ENCODE results near the gene SLX4. TPM values are rescaled to one million over a fixed set of nuclear protein-coding genes. Genes with fewer than 3 reads are reported as not detected.

Gene SLX4
- total RNA-seq, 1 donor from 2014 or later: 5.1 TPM

- intact Hi-C loops (cut with DNase I): no loop called here
- Histone ChIP-seq H3K4me3 (no peak overlapping the region), H3K27ac (no peak overlapping the region), H3K36me3 (peaks cover 3% of the 10 kb centered on the region), H3K9me3 (no peaks in the 10 kb centered on the region), H3K27me3 (no peaks in the 10 kb centered on the region), H3K4me1 (no peaks in the 10 kb centered on the region)
- ATAC-seq (no peak), DNase-seq (no peak)
- no peak for TF ChIP-seq CTCF (IDR thresholded peaks at IDR 0.05)
These were observed 60.3 kb downstream of the SLX4 start for GRCh38 chr16:3550851-3551847.

GRCh38 chr16:3549906-3550305 is 61.5 kb downstream of the SLX4 start:
- Histone ChIP-seq H3K4me3 (no peak overlapping the region), H3K27me3 (no peaks in the 10 kb centered on the region), H3K36me3 (peaks cover 3% of the 10 kb centered on the region), H3K27ac (no peak overlapping the region), H3K9me3 (no peaks in the 10 kb centered on the region), H3K4me1 (no peaks in the 10 kb centered on the region)
- intact Hi-C loops (cut with DNase I): no loop called here
- TF ChIP-seq CTCF (IDR thresholded peaks at IDR 0.05): no peak
- ATAC-seq (no peak), DNase-seq (no peak)

- Histone ChIP-seq H3K27me3 (no peaks in the 10 kb centered on the region), H3K36me3 (peaks cover 3% of the 10 kb centered on the region), H3K9me3 (no peaks in the 10 kb centered on the region), H3K27ac (no peak overlapping the region), H3K4me1 (no peaks in the 10 kb centered on the region), H3K4me3 (no peak overlapping the region)
- DNase-seq: peak; percentile 59
- no peak for ATAC-seq
- intact Hi-C loops (cut with DNase I): no loop called here
- TF ChIP-seq CTCF (IDR thresholded peaks at IDR 0.05): no peak
These were observed 62.5 kb downstream of the SLX4 start for GRCh38 chr16:3548859-3549258.

- H3K27me3 ChIP-seq: no peaks in the 10 kb centered on the region
- ATAC-seq (no peak), DNase-seq (no peak)
- H3K36me3 ChIP-seq: peaks cover 3% of the 10 kb centered on the region
- H3K4me1 ChIP-seq: no peaks in the 10 kb centered on the region
- intact Hi-C loops (cut with DNase I): no loop called here
- H3K4me3 ChIP-seq: no peak overlapping the region
- no peak for TF ChIP-seq CTCF (IDR thresholded peaks at IDR 0.05)
- no peak overlapping the region for H3K27ac ChIP-seq
- H3K9me3 ChIP-seq: no peaks in the 10 kb centered on the region
These were observed 63.0 kb downstream of the SLX4 start for GRCh38 chr16:3548445-3548844.

- intact Hi-C loops (cut with DNase I): no loop called here
- ATAC-seq: peak; percentile 52
These were observed 64.3 kb downstream of the SLX4 start for GRCh38 chr16:3546986-3547682.

More at GRCh38 chr16:3546986-3547682, 64.3 kb downstream of the SLX4 start:
- no peak for DNase-seq
- Histone ChIP-seq H3K27me3 (no peaks in the 10 kb centered on the region), H3K4me1 (no peaks in the 10 kb centered on the region), H3K27ac (no peak overlapping the region), H3K36me3 (peaks cover 3% of the 10 kb centered on the region), H3K4me3 (no peak overlapping the region), H3K9me3 (no peaks in the 10 kb centered on the region)
- TF ChIP-seq CTCF (IDR thresholded peaks at IDR 0.05): no peak

Measured in upper lobe of right lung (tissue), 1 donor.